Right lobe of liver (tissue), 4 donors: Measurements from ENCODE around the gene AGBL5.

Experiments
- CTCF ChIP-seq, 4 donors: fragments of 200-600 bp in 3 of 4; fragments of 450-650 bp in 1 of 4; IDR thresholded peaks; one replicate each; pipeline versions ENCODE4 v1.5.1 to v1.8.0; 2016 to 2022; ENCODE audit warnings: antibody characterized with exemption in 4 of 4, mild to moderate bottlenecking in 2 of 4
- POLR2A ChIP-seq: fragments of 450-650 bp; IDR thresholded peaks from one replicate; pipeline ENCODE4 v1.6.1; 2017; ENCODE audit warnings: antibody characterized with exemption, mild to moderate bottlenecking
- donor health status: DM: no; HTN: no; CAD: no.
- donor health status: DM: no; HTN: no; CAD: no.
- donor health status: DM: no; HTN: yes; CAD: no.

GRCh38 chr2:27073782-27074181 lies 22.3 kb downstream of the AGBL5 start:
- TF ChIP-seq CTCF (IDR thresholded peaks at IDR 0.05) (no peak), POLR2A (no peak)
